MM.1S (cell line): ENCODE measurements around the gene COG5.

Experiments
- DNase-seq: peaks from one replicate; pipeline ENCODE4 v3.0.0-alpha.2; 2015
- H2AFZ ChIP-seq: fragments of 300-600 bp; sonication (generic); 2 replicates; pipeline ENCODE4 v1.6.0; 2016; ENCODE audit warnings: antibody characterized with exemption, low read length
- H3F3A ChIP-seq: fragments of 300-600 bp; sonication (generic); 2 replicates; pipeline ENCODE4 v1.6.1; 2016; ENCODE audit warnings: mild to moderate bottlenecking, antibody characterized with exemption, low read length, moderate library complexity, mixed read lengths; ENCODE audit not compliant: insufficient read depth
- H3K27ac ChIP-seq: fragments of 300-600 bp; sonication (generic); 2 replicates; pipeline ENCODE4 v1.5.1; 2016; ENCODE audit warnings: mild to moderate bottlenecking, low read length
- H3K27me3 ChIP-seq: fragments of 300-600 bp; sonication (generic); replicated peaks from 2 replicates; pipeline ENCODE4 v1.6.0; 2016; ENCODE audit warnings: low read length; ENCODE audit not compliant: insufficient read depth
- H3K36me3 ChIP-seq: fragments of 300-600 bp; sonication (generic); replicated peaks from 2 replicates; pipeline ENCODE4 v1.6.1; 2016; ENCODE audit warnings: mild to moderate bottlenecking, low read length, mixed read lengths; ENCODE audit not compliant: insufficient read depth
- H3K4me1 ChIP-seq: fragments of 300-600 bp; sonication (generic); 2 replicates; pipeline ENCODE4 v1.6.1; 2016; ENCODE audit warnings: low read length, mixed read lengths
- H3K4me2 ChIP-seq: fragments of 300-600 bp; sonication (generic); 2 replicates; pipeline ENCODE4 v1.6.0; 2016; ENCODE audit warnings: low read depth, low read length
- H3K4me3 ChIP-seq: fragments of 300-600 bp; sonication (generic); 2 replicates; pipeline ENCODE4 v1.5.1; 2016; ENCODE audit warnings: low read length, mixed read lengths
- H3K79me2 ChIP-seq: fragments of 300-600 bp; sonication (generic); 2 replicates; pipeline ENCODE4 v1.6.1; 2016; ENCODE audit warnings: mixed run types, low read length, mixed read lengths
- H3K9ac ChIP-seq: fragments of 300-600 bp; sonication (generic); 2 replicates; pipeline ENCODE4 v1.6.1; 2016; ENCODE audit warnings: low read length, mixed read lengths
- H3K9me2 ChIP-seq: fragments of 300-600 bp; sonication (generic); replicated peaks from 2 replicates; pipeline ENCODE4 v1.6.1; 2016; ENCODE audit warnings: mild to moderate bottlenecking, low read length, mixed read lengths; ENCODE audit not compliant: insufficient read depth
- H3K9me3 ChIP-seq: fragments of 300-600 bp; sonication (generic); replicated peaks from 2 replicates; pipeline ENCODE4 v1.6.1; 2016; ENCODE audit warnings: mild to moderate bottlenecking, low read length, mixed read lengths; ENCODE audit not compliant: insufficient read depth
- H4K20me1 ChIP-seq: fragments of 300-600 bp; sonication (generic); 2 replicates; pipeline ENCODE4 v1.6.1; 2016; ENCODE audit warnings: mild to moderate bottlenecking, low read length, moderate library complexity, mixed read lengths; ENCODE audit not compliant: insufficient read depth
- EZH2 ChIP-seq: fragments of 300-600 bp; sonication (generic); optimal IDR thresholded peaks from 2 replicates; pipeline ENCODE3; 2017; ENCODE audit warnings: low read depth, mild to moderate bottlenecking, antibody characterized with exemption, low read length, mixed read lengths
- EZH2phosphoT487 ChIP-seq: fragments of 300-600 bp; sonication (generic); IDR thresholded peaks from 2 replicates; pipeline ENCODE4 v1.6.1; 2018; ENCODE audit warnings: antibody characterized with exemption, low read length
- TF ChIP-seq, protein P1 (sequence below): fragments of 300-600 bp; sonication (generic); IDR thresholded peaks from 2 replicates; pipeline ENCODE4 v1.5.1; 2016; ENCODE audit warnings: antibody characterized with exemption, low read length, mixed read lengths

COG5 gene

DNA sequence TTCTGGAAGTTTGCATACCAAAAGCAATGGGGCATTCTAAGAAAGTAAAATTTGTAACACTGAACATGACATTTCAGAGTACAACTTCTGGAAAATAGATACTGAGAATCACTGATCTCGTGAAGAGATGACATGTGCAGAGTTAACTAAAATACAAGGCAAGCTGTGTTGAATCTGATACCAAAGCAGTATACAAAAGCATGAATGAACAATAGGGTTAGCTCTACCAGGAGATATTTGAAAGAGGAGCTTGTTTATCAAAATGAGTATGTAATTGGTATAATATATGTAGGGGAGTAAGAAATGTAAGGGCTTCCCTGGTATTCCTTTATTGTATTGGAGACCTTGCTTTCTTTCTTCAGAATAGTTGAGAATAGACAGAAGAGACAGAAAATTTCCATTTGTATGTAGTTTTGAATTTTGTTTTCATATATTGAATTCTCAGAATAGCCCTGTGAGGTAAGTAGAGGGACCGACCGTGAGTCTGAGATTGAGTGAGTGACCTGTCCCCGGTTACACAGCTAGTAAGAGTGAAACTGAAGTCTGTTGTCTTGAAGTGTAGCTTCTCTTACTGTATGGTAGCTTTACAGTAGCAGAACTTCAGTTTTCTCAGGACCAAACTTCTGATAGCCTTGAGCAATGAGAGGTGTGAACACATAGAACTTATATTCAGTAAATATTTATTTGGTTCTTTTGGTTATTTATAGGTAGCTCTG is 389.9 kb downstream of the COG5 start:
- Histone ChIP-seq H3K36me3 (no peaks in the 10 kb centered on the region), H3F3A (peaks cover 21% of the 10 kb centered on the region), H3K4me3 (no peak overlapping the region), H3K79me2 (peaks cover 82% of the 10 kb centered on the region), H3K9me3 (no peaks in the 10 kb centered on the region), H3K9ac (no peak overlapping the region), H3K4me2 (no peak overlapping the region), H4K20me1 (peaks cover 17% of the 10 kb centered on the region), H3K9me2 (no peaks in the 10 kb centered on the region), H3K27ac (no peak overlapping the region), H3K4me1 (peaks cover 15% of the 10 kb centered on the region), H2AFZ (no peak overlapping the region), H3K27me3 (no peaks in the 10 kb centered on the region)
- TF ChIP-seq EZH2phosphoT487 = no peak
- TF ChIP-seq, protein P1, sequence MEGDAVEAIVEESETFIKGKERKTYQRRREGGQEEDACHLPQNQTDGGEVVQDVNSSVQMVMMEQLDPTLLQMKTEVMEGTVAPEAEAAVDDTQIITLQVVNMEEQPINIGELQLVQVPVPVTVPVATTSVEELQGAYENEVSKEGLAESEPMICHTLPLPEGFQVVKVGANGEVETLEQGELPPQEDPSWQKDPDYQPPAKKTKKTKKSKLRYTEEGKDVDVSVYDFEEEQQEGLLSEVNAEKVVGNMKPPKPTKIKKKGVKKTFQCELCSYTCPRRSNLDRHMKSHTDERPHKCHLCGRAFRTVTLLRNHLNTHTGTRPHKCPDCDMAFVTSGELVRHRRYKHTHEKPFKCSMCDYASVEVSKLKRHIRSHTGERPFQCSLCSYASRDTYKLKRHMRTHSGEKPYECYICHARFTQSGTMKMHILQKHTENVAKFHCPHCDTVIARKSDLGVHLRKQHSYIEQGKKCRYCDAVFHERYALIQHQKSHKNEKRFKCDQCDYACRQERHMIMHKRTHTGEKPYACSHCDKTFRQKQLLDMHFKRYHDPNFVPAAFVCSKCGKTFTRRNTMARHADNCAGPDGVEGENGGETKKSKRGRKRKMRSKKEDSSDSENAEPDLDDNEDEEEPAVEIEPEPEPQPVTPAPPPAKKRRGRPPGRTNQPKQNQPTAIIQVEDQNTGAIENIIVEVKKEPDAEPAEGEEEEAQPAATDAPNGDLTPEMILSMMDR = no peak
- no peak for TF ChIP-seq EZH2
- DNase-seq = no peak

DNA sequence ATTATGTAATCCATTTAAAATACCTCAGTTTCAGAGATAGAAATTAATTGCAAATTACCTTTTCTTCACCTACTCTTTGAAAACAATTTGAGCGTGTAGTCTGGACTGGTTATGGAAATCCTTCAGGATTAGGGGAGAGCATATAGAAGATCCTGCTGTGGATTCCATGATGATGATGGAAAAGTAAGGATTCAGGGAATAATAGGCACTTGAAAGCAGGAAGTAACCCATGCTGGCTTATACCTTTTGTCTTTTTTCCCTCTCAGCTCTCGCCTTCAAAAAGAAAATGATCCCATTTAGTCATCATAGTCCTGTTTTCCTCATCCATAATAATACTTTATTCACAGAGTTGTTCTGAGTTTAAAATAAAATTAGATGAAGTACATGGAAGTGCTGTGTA is 390.5 kb downstream of the COG5 start:
- Histone ChIP-seq H3K27ac (no peak overlapping the region), H3K4me3 (no peak overlapping the region), H3K9me2 (no peaks in the 10 kb centered on the region), H3K27me3 (no peaks in the 10 kb centered on the region), H3K79me2 (peaks cover 78% of the 10 kb centered on the region), H3K4me2 (no peak overlapping the region), H4K20me1 (peaks cover 17% of the 10 kb centered on the region), H3K9ac (no peak overlapping the region), H3K9me3 (no peaks in the 10 kb centered on the region), H3K4me1 (peaks cover 15% of the 10 kb centered on the region), H2AFZ (no peak overlapping the region), H3F3A (peaks cover 23% of the 10 kb centered on the region), H3K36me3 (no peaks in the 10 kb centered on the region)
- TF ChIP-seq, protein P1 = no peak
- no peak for TF ChIP-seq EZH2
- no peak for TF ChIP-seq EZH2phosphoT487
- DNase-seq = no peak

DNA sequence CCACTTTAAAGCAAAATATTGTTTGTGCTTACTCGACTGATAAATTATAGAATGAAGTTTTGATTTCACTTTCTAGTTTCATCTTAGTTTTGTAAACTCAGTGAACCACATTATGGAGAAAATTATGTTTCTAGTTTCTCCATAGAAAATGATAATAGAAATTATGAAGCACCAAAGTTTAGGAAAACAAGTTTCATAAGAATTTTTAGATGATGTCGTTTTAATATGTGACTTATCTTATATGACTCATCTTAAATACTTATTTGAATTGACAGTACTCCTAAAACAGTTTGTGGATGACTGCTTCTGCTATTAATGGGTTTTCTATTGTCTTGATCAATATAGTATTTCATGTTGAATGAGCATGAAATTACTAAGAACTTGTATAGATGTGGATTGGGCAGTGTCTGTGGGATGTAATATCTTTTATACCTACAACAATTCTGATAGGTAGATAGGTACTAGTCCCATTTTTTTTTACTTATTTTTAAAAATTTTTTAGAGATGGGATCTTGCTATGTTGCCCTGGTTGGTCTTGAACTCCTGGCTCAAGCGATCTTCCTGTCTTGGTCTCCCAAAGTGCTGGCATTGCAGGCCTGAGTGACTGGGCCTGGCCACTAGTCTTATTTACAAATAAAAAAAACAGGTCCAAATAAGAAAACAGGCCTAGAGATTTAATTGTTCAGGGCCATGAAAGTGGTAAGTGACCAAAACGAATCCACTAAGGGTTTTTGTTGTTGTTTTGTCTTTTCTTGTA is 391.3 kb downstream of the COG5 start:
- no peaks in the 10 kb centered on the region for H3K36me3 ChIP-seq
- no peaks in the 10 kb centered on the region for H3K9me3 ChIP-seq
- H4K20me1 ChIP-seq = peaks cover 17% of the 10 kb centered on the region

More for the DNA sequence above, 391.3 kb downstream of the COG5 start:
- no peaks in the 10 kb centered on the region for H3K27me3 ChIP-seq
- H2AFZ ChIP-seq = no peak overlapping the region
- no peak overlapping the region for H3K27ac ChIP-seq
- peaks cover 30% of the 10 kb centered on the region for H3F3A ChIP-seq
- H3K4me3 ChIP-seq = 0 out of 2 replicates have a peak overlapping the region, but pooled peaks have one; percentile 5
- peaks cover 71% of the 10 kb centered on the region for H3K79me2 ChIP-seq
- H3K4me1 ChIP-seq = peaks cover 15% of the 10 kb centered on the region
- TF ChIP-seq, protein P1 = no peak
- TF ChIP-seq EZH2phosphoT487 = 0 out of 2 replicates have a peak, but pooled peaks have one; percentile 35
- no peak overlapping the region for H3K9ac ChIP-seq
- peak overlapping the region; percentile 49 for H3K4me2 ChIP-seq
- peak; percentile 34 for DNase-seq
- no peaks in the 10 kb centered on the region for H3K9me2 ChIP-seq
